Measurements from ENCODE around the gene AHRR. TPM values are rescaled to one million over a fixed set of nuclear protein-coding genes. Genes with fewer than 3 reads are reported as not detected.

The AHRR gene
- total RNA-seq, 1 experiment from 2014 or later: 3.0 TPM

- DNase-seq (ENCODE audit: low spot score): no peak
Measured at GRCh38 chr5:320524-321229, 837 bp upstream of the AHRR start.

DNA sequence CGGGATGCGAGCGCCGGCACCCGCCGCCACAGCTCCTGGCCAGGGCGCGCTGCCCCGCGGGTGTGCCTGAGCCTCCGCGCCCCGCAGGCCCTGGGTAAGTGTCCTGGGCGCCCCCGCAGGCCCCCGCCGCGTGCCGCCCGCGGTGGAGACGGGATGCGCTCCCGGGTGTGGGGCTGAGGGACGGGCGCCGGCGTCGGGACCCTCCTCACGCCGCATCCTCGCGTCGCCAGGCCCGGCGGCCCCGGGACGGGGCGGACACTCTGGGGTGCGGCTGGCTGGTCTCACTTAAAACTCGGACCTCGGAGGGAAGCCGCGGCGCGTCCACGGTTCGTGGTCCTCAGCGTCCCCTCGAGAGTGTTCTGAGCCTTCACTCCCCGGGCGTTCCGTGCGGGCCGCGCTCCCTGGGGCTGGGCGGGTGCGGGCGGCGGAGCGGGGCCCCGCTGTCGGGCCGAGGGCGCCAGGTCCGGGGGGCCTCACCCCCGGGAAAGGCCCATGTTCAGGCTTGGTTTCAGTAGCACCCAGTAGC is 275 bp downstream of the AHRR start:
- DNase-seq (ENCODE audit: low spot score): no peak

GRCh38 chr5:322281-322941 is 897 bp downstream of the AHRR start:
- DNase-seq (ENCODE audit: low spot score): no peak

- no peak for DNase-seq (ENCODE audit: low spot score)
Measured at GRCh38 chr5:322942-323879, 1.7 kb downstream of the AHRR start.

GRCh38 chr5:324736-325612 is 3.5 kb downstream of the AHRR start:
- no peak for DNase-seq (ENCODE audit: low spot score)

DNA sequence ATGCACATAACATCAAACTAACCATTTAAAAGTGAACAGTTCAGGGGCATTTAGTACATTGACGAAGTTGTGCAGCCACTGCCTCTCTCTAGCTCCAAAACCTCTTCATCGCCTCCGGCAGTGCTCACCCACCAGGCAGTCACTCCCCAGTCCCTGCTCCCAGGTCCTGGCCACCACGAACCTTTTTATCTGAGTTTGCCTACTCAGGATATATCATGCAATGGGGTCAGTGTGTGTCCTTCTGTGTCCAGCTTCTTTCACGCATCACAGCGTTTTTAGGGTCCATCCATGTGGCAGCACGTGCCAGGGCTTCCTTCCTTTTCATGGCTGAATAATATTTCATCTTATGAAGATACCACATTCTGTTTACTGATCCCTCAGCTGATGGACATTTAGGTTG is 4.6 kb downstream of the AHRR start:
- DNase-seq (ENCODE audit: low spot score): no peak

DNA sequence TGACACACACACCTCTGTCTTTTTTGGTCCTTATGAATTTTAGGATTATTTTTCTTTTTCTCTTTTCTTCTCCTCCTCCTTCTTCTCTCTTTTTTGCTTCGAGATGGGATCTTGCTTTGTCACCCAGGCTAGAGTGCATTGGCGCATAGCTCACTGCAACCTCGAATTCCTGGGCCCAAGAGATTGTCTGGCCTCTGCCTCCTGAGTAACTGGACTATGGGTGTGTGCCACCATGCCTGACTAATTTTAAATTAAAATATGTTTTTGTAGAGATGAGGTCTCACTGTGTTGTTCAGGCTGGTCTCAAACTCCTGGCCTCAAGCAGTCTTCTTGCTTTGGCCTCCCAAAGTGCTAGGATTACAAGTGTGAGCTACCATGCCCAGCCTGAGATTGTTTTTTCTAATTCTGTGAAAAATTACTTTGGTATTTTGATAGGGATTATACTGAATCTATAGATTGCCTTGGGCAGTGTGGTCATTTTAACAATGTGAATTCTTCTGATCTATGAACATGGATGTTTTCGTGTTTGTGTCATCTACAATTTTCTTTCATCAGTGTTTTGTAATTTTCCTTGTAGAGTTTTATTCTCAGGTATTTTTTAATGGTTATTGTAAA is 7.7 kb downstream of the AHRR start:
- no peak for DNase-seq (ENCODE audit: low spot score)

DNA sequence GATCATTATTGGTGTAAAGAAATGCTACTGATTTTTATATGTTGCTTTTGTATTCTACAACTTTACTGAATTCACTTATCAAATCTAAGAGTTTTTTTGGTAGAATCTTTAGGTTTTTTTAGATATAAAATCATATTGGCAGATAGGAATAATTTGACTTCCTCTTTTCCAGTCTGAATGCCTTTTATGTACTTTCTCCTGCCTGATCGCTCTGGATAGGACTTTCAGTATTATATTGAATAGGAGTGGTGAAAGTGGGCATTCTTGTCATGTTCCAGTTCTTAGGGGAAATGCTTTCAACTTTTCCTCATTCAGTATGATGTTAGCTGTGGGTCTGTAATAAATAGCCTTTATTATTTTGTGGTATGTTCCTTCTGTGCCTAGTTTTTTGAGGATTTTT is 8.3 kb downstream of the AHRR start:
- DNase-seq (ENCODE audit: low spot score): no peak

DNA sequence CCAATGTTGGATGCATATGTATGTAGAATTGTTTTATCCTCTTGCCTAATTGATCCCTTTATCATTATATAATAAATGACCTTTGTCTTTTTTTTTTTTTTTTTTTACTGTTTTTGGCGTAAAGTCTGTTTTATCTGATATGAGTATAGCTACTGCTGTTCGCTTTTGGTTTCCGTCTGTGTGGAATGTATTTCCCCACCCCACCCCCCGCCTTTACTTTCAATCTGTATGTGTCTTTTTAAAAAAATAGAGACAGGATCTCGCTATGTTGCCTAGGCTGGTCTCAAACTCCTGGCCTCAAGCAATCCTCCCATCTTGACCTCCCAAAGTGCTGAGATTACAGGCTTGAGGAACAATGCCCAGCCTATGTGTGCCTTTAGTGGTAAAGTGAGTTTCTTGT is 11.3 kb downstream of the AHRR start:
- DNase-seq (ENCODE audit: low spot score): no peak

DNA sequence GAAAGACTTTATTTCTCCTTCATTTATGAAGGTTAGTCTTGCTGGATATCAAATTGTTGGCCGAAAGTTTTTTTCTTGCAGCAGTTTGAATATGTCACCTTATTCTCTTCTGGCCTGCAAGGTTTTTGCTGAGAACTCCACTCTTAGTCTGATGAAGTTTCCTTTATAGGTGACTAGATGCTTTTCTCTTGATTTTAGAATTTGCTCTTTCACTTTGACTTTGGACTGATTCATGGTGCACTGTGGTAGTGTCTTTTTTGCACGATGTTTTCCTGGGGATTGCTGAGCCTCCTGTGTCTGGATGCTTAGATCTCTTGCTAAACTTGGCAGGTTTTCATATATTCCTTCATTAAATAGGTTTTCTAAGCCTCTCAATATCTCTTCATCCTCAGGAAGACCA is 12.4 kb downstream of the AHRR start:
- no peak for DNase-seq (ENCODE audit: low spot score)

GRCh38 chr5:334903-335739 is 13.6 kb downstream of the AHRR start:
- DNase-seq (ENCODE audit: low spot score): no peak

DNA sequence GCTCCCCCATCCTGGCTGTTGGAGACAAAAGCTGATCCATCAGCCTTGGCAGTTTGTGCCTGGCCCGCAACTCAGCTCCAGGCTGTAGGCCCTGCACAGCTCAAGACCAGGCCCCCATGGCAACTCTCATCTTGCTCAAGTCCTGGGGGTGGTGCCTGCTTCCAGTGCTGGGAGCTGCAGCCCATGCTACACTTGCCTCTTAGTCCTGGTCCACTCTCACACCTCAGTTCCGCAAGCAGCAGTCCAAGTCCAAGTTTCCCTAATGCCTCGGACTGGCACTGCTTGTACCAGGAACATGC is 14.2 kb downstream of the AHRR start:
- DNase-seq (ENCODE audit: low spot score): no peak

DNA sequence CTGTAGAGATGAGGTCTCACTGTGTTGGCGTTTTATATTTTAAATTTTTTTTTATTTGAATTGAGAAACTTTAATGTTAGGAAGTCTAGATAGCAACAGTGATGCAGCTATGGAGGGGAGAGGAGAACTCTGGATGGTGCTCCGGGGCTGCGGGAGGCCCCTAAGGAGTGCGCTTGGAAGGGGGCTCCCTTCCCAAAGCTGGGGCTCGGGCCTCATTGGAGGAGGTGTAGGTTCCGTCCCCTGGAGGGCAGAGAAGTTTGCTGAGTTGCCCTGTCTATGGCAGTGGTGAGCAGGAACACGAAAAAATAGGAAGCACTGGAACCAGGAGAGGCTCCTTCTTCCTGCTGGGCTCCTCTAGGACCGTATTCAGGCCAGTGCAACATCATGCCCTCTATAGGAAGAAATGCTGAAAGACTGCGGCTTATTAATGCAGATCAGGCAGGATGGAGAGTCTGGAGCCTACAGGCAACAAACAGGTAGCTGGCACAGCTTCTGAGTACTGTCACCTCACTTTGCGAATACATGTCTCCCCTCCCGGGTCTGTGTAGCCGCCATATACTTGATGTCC is 16.1 kb downstream of the AHRR start:
- DNase-seq (ENCODE audit: low spot score): peak; percentile 85

DNA sequence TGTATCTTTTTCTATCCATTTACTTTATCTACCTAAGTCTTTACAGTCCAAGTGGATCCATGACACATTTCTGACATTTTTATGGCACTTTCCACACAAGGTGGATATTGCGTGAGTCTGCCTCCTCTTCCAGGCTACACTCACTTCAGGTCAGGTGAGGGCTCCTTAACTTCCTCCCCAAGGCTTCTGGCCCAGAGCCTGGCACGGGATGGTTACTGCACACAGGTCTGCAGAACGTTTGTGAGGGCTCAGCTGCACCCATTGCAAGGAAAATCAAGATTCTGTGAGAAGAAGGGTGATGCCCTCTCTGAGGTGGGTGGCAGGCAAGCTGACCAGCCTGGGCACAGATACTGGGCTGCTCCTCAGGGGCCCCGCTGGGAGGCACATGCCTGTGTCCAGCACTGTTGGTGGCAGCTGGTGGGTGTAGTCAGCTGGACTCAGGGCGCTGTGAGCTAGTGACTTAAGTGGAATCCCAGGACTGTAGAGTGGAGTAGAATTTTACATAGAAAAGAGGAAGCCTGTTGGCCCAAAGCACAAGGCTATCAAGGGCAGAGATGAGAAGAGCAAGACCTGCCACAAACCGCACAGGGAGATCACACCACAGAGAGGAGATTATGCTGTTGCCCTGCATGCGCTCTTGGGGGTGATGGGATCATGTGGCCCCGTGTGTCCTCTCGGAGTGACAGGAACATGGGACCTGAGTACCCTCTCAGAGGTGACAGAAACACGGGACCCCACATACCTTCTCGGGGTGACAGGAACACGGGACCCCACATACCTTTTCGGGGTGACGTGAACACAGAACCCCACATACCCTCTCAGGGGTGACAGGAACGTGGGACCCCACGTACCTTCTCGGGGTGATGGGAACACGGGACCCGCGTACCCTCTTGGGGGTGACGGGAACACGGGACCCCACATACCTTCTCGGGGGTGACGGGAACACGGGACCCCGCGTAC is 21.3 kb downstream of the AHRR start:
- DNase-seq (ENCODE audit: low spot score): no peak

GRCh38 chr5:343461-344401 is 22.2 kb downstream of the AHRR start:
- peak; percentile 30 for DNase-seq (ENCODE audit: low spot score)

- DNase-seq (ENCODE audit: low spot score): no peak
Measured at GRCh38 chr5:344668-345067, 23.2 kb downstream of the AHRR start.
